Gastrocnemius medialis (tissue), 4 donors: ENCODE measurements around the gene SNRPB2. TPM values are rescaled to one million over a fixed set of nuclear protein-coding genes. Genes with fewer than 3 reads are reported as not detected.

Experiments used
- ATAC-seq, 2 donors: fragments of 150-250 bp; one replicate each; pipeline ENCODE4 v1.9.1; 2016
- DNase-seq, 2 donors: peaks; one replicate each; pipeline ENCODE4 v3.0.0-alpha.2; 2019
- H3K27ac ChIP-seq, 4 donors: fragments of 200-600 bp; sonication (generic); 1 replicate in 1 of 4; 2 replicates in 3 of 4; pipeline ENCODE4 v1.5.1; 2016 to 2018; ENCODE audit warnings: mild to moderate bottlenecking in 2 of 4, moderate library complexity in 1 of 4
- H3K27me3 ChIP-seq, 3 donors: fragments of 200-600 bp; sonication (generic) in 2 of 3; 1 replicate in 1 of 3; 2 replicates in 2 of 3; pipeline versions ENCODE4 v1.5.1 to v1.6.0; 2016 to 2019; ENCODE audit warnings: mild to moderate bottlenecking in 1 of 3, moderate library complexity in 1 of 3
- H3K36me3 ChIP-seq, 2 donors: fragments of 200-600 bp; sonication (generic) in 1 of 2; one replicate each; pipeline ENCODE4 v1.5.1; 2017 to 2018
- H3K4me1 ChIP-seq, 2 donors: fragments of 200-600 bp; sonication (generic) in 1 of 2; one replicate each; pipeline ENCODE4 v1.5.1; 2016 to 2017; ENCODE audit warnings: mild to moderate bottlenecking in 2 of 2
- H3K4me3 ChIP-seq, 4 donors: fragments of 200-600 bp; sonication (generic) in 3 of 4; 1 replicate in 1 of 4; 2 replicates in 3 of 4; pipeline ENCODE4 v1.5.1; 2016 to 2019; ENCODE audit warnings: mild to moderate bottlenecking in 2 of 4
- H3K9me3 ChIP-seq, 3 donors: fragments of 200-600 bp; sonication (generic) in 2 of 3; 1 replicate in 1 of 3; 2 replicates in 2 of 3; pipeline ENCODE4 v1.5.1; 2016 to 2019
- POLR2A ChIP-seq, 2 donors: fragments of 450-650 bp; IDR thresholded peaks; one replicate each; pipeline ENCODE4 v1.6.1; 2017; ENCODE audit warnings: antibody characterized with exemption in 2 of 2, mild to moderate bottlenecking in 2 of 2, moderate library complexity in 2 of 2
- in situ Hi-C, 4 donors: fragments of 200-750 bp; cut with MboI; loops; one replicate each; pipeline versions ENCODE4 v1.15.0 to v1.8.0; 2017; ENCODE audit warnings: low sequenced_read_pairs in 4 of 4
- intact Hi-C: fragments of 100-400 bp; cut with DNase I; formaldehyde crosslinking; loops from one replicate; pipeline ENCODE4 v1.15.1; 2023; ENCODE audit warnings: low total_unique reads
- total RNA-seq, 4 donors: library from RNA; depleted of rRNA; stranded (reverse); fragments of >200 nt; gene quantifications; one replicate each; pipeline versions ENCODE4 v1.1.0 to v1.2.3, GENCODE V29; 2016
- TF ChIP-seq, protein P1 (sequence below), 5 experiments: fragments of 450-650 bp in 3 of 5; fragments of 200-600 bp in 2 of 5; sonication (generic) in 2 of 5; IDR thresholded peaks in 4 of 5; conservative IDR thresholded peaks in 1 of 5; 1 replicate in 4 of 5; 2 replicates in 1 of 5; pipeline ENCODE4 v1.5.1; 2016 to 2019; ENCODE audit warnings: antibody characterized with exemption in 5 of 5, mild to moderate bottlenecking in 3 of 5, moderate library complexity in 3 of 5

The SNRPB2 gene
- total RNA-seq, 4 donors from 2014 or later: 18.6 to 37.5 (median 31.7) TPM

DNA sequence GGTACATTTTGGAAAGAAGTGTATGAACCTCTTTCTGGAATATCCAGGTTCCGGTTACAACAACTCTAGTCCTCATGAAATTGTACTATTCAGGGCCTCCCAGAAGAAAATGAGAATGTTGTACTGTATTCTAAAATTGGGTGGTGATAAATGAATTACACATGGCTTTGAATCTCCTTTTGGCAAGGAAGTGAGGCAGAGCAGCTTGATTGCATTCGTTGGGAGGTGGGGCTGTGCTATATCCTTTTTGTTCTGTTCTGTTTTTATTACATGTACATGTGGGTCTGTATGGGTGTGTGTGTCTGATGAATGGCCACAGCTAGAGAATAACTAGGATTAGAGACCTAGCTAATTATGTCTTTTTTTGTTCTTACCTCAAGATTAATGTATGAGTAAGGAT lies 37.8 kb upstream of the SNRPB2 start:
- Histone ChIP-seq H3K27me3 (no peaks in the 10 kb centered on the region), H3K27ac (no peak overlapping the region), H3K4me1 (peaks cover 0 to 5% of the 10 kb centered on the region in 2 donors), H3K9me3 (no peaks in the 10 kb centered on the region), H3K4me3 (no peak overlapping the region), H3K36me3 (no peaks in the 10 kb centered on the region)
- ATAC-seq: no peak
- TF ChIP-seq, protein P1, sequence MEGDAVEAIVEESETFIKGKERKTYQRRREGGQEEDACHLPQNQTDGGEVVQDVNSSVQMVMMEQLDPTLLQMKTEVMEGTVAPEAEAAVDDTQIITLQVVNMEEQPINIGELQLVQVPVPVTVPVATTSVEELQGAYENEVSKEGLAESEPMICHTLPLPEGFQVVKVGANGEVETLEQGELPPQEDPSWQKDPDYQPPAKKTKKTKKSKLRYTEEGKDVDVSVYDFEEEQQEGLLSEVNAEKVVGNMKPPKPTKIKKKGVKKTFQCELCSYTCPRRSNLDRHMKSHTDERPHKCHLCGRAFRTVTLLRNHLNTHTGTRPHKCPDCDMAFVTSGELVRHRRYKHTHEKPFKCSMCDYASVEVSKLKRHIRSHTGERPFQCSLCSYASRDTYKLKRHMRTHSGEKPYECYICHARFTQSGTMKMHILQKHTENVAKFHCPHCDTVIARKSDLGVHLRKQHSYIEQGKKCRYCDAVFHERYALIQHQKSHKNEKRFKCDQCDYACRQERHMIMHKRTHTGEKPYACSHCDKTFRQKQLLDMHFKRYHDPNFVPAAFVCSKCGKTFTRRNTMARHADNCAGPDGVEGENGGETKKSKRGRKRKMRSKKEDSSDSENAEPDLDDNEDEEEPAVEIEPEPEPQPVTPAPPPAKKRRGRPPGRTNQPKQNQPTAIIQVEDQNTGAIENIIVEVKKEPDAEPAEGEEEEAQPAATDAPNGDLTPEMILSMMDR (IDR thresholded peaks at IDR 0.05 in 4 of 5, conservative IDR thresholded peaks at IDR 0.05 in 1 of 5): no peak
- TF ChIP-seq POLR2A (IDR thresholded peaks at IDR 0.05): no peak
- intact Hi-C loops (no loop called here), in situ Hi-C loops (no loop called here)
- no peak for DNase-seq

DNA sequence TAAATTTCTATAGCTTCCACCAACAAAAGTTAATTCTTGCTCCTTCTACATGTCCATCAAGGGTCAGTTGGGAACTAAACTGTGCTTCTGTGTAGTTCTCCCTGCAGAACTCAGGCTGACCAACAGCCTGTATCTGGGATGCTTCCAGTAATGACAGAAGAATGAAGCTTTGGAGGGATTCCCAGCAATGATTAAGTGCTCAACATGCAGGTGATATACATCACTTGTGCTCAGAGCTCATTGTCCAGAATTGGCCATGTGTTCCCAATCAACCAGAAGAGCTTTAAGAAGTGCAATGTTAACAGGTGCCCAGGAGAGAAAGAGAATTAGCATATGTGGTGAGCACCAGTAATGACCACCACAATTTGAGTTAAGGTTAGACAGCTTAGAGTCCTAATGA lies 37.4 kb upstream of the SNRPB2 start:
- H3K4me3 ChIP-seq: no peak overlapping the region
- no peaks in the 10 kb centered on the region for H3K36me3 ChIP-seq
- no peaks in the 10 kb centered on the region for H3K27me3 ChIP-seq
- peaks cover 0 to 5% of the 10 kb centered on the region in 2 donors for H3K4me1 ChIP-seq
- ATAC-seq: no peak
- no peaks in the 10 kb centered on the region for H3K9me3 ChIP-seq
- TF ChIP-seq, protein P1 (IDR thresholded peaks at IDR 0.05 in 4 of 5, conservative IDR thresholded peaks at IDR 0.05 in 1 of 5): no peak
- TF ChIP-seq POLR2A (IDR thresholded peaks at IDR 0.05): no peak
- H3K27ac ChIP-seq: no peak overlapping the region
- intact Hi-C loops (no loop called here), in situ Hi-C loops (no loop called here)
- no peak for DNase-seq

DNA sequence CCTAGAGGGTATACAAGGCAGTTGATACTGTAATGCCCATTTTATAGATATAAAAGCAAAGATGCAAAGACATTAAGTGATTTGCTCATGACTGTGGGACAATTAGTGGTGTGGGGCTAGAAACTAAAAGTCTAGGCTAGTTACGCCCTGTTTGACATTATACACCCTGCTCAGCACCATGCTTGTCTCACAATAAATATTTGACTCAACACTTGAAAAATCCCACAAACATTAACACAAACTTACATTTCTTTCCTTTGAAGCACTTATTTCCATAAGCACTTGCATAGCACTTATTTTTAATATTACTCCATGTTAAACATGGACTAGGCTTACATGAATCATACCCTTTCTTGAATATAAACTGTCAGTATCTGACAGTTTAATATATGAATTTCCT lies 36.5 kb upstream of the SNRPB2 start:
- no peak for TF ChIP-seq POLR2A (IDR thresholded peaks at IDR 0.05)
- TF ChIP-seq, protein P1 (IDR thresholded peaks at IDR 0.05 in 4 of 5, conservative IDR thresholded peaks at IDR 0.05 in 1 of 5): no peak
- Histone ChIP-seq H3K4me3 (no peak overlapping the region), H3K27me3 (no peaks in the 10 kb centered on the region), H3K27ac (no peak overlapping the region), H3K36me3 (no peaks in the 10 kb centered on the region), H3K4me1 (peaks cover 0 to 5% of the 10 kb centered on the region in 2 donors), H3K9me3 (no peaks in the 10 kb centered on the region)
- DNase-seq: no peak
- in situ Hi-C loops: no loop called here
- ATAC-seq: no peak
- intact Hi-C loops: no loop called here

DNA sequence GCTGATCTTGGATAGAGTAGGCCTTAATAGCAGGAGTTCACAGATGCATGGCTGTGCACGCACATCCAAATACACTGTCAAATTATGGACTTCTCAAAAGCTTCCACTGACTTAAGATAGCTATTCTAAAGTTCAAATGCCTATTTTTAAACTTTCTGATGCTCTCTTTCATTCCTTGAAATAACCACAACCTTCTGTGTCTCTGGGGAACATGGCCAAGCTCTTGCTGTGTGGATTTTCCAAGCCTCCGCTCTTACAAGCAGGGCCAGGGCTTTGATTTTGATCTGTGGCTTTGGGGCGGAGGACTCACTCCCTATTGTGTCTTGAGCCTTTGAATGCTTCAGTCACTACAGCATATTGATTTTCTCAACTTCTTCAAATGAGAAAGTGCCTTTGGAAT lies 35.7 kb upstream of the SNRPB2 start:
- intact Hi-C loops (no loop called here), in situ Hi-C loops (no loop called here)
- ATAC-seq: no peak
- no peak for DNase-seq
- no peak overlapping the region for H3K4me3 ChIP-seq
- H3K4me1 ChIP-seq: peaks cover 0 to 5% of the 10 kb centered on the region in 2 donors
- H3K27ac ChIP-seq: no peak overlapping the region
- no peaks in the 10 kb centered on the region for H3K9me3 ChIP-seq
- TF ChIP-seq, protein P1 (IDR thresholded peaks at IDR 0.05 in 4 of 5, conservative IDR thresholded peaks at IDR 0.05 in 1 of 5): no peak
- no peak for TF ChIP-seq POLR2A (IDR thresholded peaks at IDR 0.05)
- no peaks in the 10 kb centered on the region for H3K36me3 ChIP-seq
- no peaks in the 10 kb centered on the region for H3K27me3 ChIP-seq

DNA sequence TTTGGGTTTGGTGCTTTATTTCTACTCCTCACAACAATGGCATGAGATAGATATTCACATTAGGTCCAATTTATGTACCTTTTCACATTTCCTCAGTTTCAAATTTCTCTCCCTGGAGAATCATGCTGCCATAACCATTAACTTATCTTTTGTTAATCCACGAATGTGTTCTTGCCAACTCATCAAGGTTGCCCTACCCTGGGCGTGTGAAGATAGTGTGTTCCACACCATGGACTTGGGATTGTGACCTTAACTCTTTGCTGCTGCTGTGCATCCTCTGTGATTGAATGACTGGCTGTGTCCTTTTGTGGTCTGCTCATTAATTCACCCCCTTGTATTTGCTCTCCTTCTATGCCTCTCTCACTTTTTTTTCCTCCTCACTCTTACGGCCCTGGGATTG lies 34.2 kb upstream of the SNRPB2 start:
- no peaks in the 10 kb centered on the region for H3K9me3 ChIP-seq

More for the DNA sequence above, 34.2 kb upstream of the SNRPB2 start:
- intact Hi-C loops: no loop called here
- Histone ChIP-seq H3K4me1 (peaks cover 0 to 5% of the 10 kb centered on the region in 2 donors), H3K4me3 (no peak overlapping the region), H3K27ac (no peak overlapping the region), H3K27me3 (no peaks in the 10 kb centered on the region), H3K36me3 (no peaks in the 10 kb centered on the region)
- in situ Hi-C loops: no loop called here
- DNase-seq (no peak), ATAC-seq (no peak)
- no peak for TF ChIP-seq POLR2A (IDR thresholded peaks at IDR 0.05)
- TF ChIP-seq, protein P1 (IDR thresholded peaks at IDR 0.05 in 4 of 5, conservative IDR thresholded peaks at IDR 0.05 in 1 of 5): no peak
